Stomach (tissue), 9 donors: Measurements from ENCODE around the gene LHFPL5. TPM values are rescaled to one million over a fixed set of nuclear protein-coding genes. Genes with fewer than 3 reads are reported as not detected.

Experiments used
- DNase-seq, 2 donors: peaks; one replicate each; pipeline versions ENCODE4 v3.0.0 to v3.0.0-alpha.2; 2013 to 2019
- H3K27ac ChIP-seq, 5 donors: fragments of 200-600 bp in 4 of 5; sonication (generic) in 4 of 5; one replicate each; pipeline ENCODE4 v1.5.1; 2013 to 2019; ENCODE audit warnings: mild to moderate bottlenecking in 1 of 5, moderate library complexity in 1 of 5
- H3K27me3 ChIP-seq, 3 donors: fragments of 200-600 bp; sonication (generic); one replicate each; pipeline ENCODE4 v1.5.1; 2017 to 2019; ENCODE audit warnings: mixed run types in 1 of 3
- H3K36me3 ChIP-seq, 4 donors: fragments of 200-600 bp; sonication (generic); 1 replicate in 3 of 4; 2 replicates in 1 of 4; pipeline ENCODE4 v1.5.1; 2016 to 2019
- H3K4me1 ChIP-seq, 4 donors: fragments of 200-600 bp; sonication (generic); one replicate each; pipeline ENCODE4 v1.5.1; 2016 to 2019
- H3K4me3 ChIP-seq, 4 donors: fragments of 200-600 bp; sonication (generic) in 3 of 4; one replicate each; pipeline ENCODE4 v1.5.1; 2016 to 2019; ENCODE audit warnings: mild to moderate bottlenecking in 1 of 4
- H3K9me3 ChIP-seq, 4 donors: fragments of 200-600 bp; sonication (generic); one replicate each; pipeline ENCODE4 v1.5.1; 2016 to 2019
- EP300 ChIP-seq: sonication (generic); formaldehyde crosslinking; IDR thresholded peaks from one replicate; pipeline ENCODE4 v1.6.1; 2017; ENCODE audit warnings: antibody characterized with exemption
- POLR2A ChIP-seq, 4 donors: fragments of 450-650 bp; IDR thresholded peaks; one replicate each; pipeline ENCODE4 v1.6.1; 2016; ENCODE audit warnings: antibody characterized with exemption in 4 of 4, control low read depth in 2 of 4, mild to moderate bottlenecking in 1 of 4, moderate library complexity in 1 of 4
- POLR2AphosphoS5 ChIP-seq, 3 donors: sonication (generic); formaldehyde crosslinking; IDR thresholded peaks; one replicate each; pipeline ENCODE4 v1.6.1; 2016; ENCODE audit warnings: antibody characterized with exemption in 3 of 3
- WGBS, 5 donors: extraction: QIAGEN DNeasy Blood & Tissue Kit in 3 of 5; methylation state at CpG; one replicate each; pipeline versions ENCODE4 v1.1.5 to v1.1.7; 2013 to 2018; 5-methylcytosine and 5-hydroxymethylcytosine counted together
- intact Hi-C: fragments of 100-400 bp; cut with DNase I; formaldehyde crosslinking; loops from one replicate; pipeline ENCODE4 v1.15.1; 2023; ENCODE audit warnings: low total_unique reads
- polyA plus RNA-seq, 3 donors: library from polyadenylated mRNA; stranded (reverse); fragments of 200-250 nt; gene quantifications; one replicate each; pipeline ENCODE4 v1.2.3, GENCODE V29; 2013
- total RNA-seq, 5 donors: library from RNA; depleted of rRNA; stranded (reverse); fragments of >200 nt; gene quantifications; one replicate each; pipeline versions ENCODE4 v1.1.0 to v1.2.3, GENCODE V29; 2014 to 2016
- TF ChIP-seq, protein P1 (sequence below), 7 experiments: fragments of 450-650 bp in 4 of 7; fragments of 200-600 bp in 3 of 7; sonication (generic) in 3 of 7; IDR thresholded peaks; one replicate each; pipeline ENCODE4 v1.5.1; 2016 to 2019; ENCODE audit warnings: antibody characterized with exemption in 7 of 7, control low read depth in 2 of 7, mild to moderate bottlenecking in 1 of 7
- donor health status: healthy with polysubstance abuse.
- donor health status: Bipolar disorder and iron deficiency.
- donor health status: healthy.

Gene LHFPL5
- total and polyA plus RNA-seq, 8 donors, result not detected

GRCh38 chr6:35798706-35799105, 6.4 kb upstream of the LHFPL5 start:
- Histone ChIP-seq H3K27me3 (peaks cover 0 to 17% (median 0%) of the 10 kb centered on the region in 3 donors), H3K9me3 (no peaks in the 10 kb centered on the region), H3K4me3 (no peak overlapping the region), H3K4me1 (no peaks in the 10 kb centered on the region), H3K27ac (no peak overlapping the region), H3K36me3 (no peaks in the 10 kb centered on the region)
- DNase-seq, result no peak
- TF ChIP-seq, protein P1, sequence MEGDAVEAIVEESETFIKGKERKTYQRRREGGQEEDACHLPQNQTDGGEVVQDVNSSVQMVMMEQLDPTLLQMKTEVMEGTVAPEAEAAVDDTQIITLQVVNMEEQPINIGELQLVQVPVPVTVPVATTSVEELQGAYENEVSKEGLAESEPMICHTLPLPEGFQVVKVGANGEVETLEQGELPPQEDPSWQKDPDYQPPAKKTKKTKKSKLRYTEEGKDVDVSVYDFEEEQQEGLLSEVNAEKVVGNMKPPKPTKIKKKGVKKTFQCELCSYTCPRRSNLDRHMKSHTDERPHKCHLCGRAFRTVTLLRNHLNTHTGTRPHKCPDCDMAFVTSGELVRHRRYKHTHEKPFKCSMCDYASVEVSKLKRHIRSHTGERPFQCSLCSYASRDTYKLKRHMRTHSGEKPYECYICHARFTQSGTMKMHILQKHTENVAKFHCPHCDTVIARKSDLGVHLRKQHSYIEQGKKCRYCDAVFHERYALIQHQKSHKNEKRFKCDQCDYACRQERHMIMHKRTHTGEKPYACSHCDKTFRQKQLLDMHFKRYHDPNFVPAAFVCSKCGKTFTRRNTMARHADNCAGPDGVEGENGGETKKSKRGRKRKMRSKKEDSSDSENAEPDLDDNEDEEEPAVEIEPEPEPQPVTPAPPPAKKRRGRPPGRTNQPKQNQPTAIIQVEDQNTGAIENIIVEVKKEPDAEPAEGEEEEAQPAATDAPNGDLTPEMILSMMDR (IDR thresholded peaks at IDR 0.05), result no peak
- TF ChIP-seq POLR2AphosphoS5 (IDR thresholded peaks at IDR 0.05), result no peak
- TF ChIP-seq POLR2A (IDR thresholded peaks at IDR 0.05), result no peak
- no peak for TF ChIP-seq EP300
- intact Hi-C loops, result no loop called here
- 62 to 74% (median 69%) methylated on average over 5 of the region's 5 CpGs for WGBS, 5 donors

DNA sequence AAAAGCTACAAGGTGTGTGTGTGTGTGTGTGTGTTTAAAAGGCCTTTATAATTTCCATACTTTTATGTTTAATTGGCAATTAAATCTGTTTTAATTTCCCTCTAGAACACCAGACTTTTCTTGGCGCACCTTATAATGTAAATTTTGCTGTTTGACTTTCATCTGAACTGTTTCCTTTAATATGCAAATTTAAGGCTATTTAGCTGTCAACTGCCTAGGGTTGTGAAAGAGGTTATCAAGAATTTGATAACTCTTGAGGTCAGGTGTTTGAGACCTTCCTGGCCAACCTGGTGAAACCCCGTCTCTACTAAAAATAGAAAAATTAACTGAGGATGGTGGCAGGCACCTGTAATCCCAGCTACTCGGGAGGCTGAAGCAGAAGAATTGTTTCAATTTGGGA, 4.0 kb upstream of the LHFPL5 start:
- intact Hi-C loops, result no loop called here
- Histone ChIP-seq H3K27me3 (peaks cover 0 to 33% (median 11%) of the 10 kb centered on the region in 3 donors), H3K36me3 (no peaks in the 10 kb centered on the region), H3K27ac (no peak overlapping the region), H3K4me1 (peaks cover 0 to 9% (median 8%) of the 10 kb centered on the region in 4 donors), H3K9me3 (no peaks in the 10 kb centered on the region), H3K4me3 (no peak overlapping the region)
- WGBS, 5 donors, result 23 to 49% (median 35%) methylated on average over 3 of the region's 3 CpGs
- TF ChIP-seq POLR2A (IDR thresholded peaks at IDR 0.05) (no peak), EP300 (no peak), POLR2AphosphoS5 (IDR thresholded peaks at IDR 0.05) (no peak)
- TF ChIP-seq, protein P1 (IDR thresholded peaks at IDR 0.05), result no peak
- no peak for DNase-seq

- no peak overlapping the region for H3K27ac ChIP-seq
- peaks cover 0 to 15% (median 8%) of the 10 kb centered on the region in 4 donors for H3K4me1 ChIP-seq
- TF ChIP-seq POLR2A (IDR thresholded peaks at IDR 0.05), result no peak
- TF ChIP-seq, protein P1 (IDR thresholded peaks at IDR 0.05), result no peak
- TF ChIP-seq POLR2AphosphoS5 (IDR thresholded peaks at IDR 0.05), result no peak
- no peak for TF ChIP-seq EP300
- no peak for DNase-seq
- intact Hi-C loops, result no loop called here
- H3K27me3 ChIP-seq, result peaks cover 0 to 54% (median 12%) of the 10 kb centered on the region in 3 donors
- H3K36me3 ChIP-seq, result no peaks in the 10 kb centered on the region
- no peak overlapping the region for H3K4me3 ChIP-seq
- H3K9me3 ChIP-seq, result no peaks in the 10 kb centered on the region
- WGBS, 5 donors, result 52 to 67% (median 62%) methylated on average over 3 of the region's 3 CpGs
These were observed 3.5 kb downstream of the LHFPL5 start for GRCh38 chr6:35808688-35809087.

- no peaks in the 10 kb centered on the region for H3K9me3 ChIP-seq
- WGBS, 5 donors, result 78 to 86% (median 79%) methylated on average over 5 of the region's 5 CpGs
- intact Hi-C loops, result no loop called here
- no peak overlapping the region for H3K27ac ChIP-seq
- H3K4me3 ChIP-seq, result no peak overlapping the region
- no peaks in the 10 kb centered on the region for H3K36me3 ChIP-seq
- peaks cover 0 to 15% (median 7%) of the 10 kb centered on the region in 4 donors for H3K4me1 ChIP-seq
- no peak for TF ChIP-seq POLR2AphosphoS5 (IDR thresholded peaks at IDR 0.05)
- TF ChIP-seq EP300, result no peak
- TF ChIP-seq, protein P1 (IDR thresholded peaks at IDR 0.05), result no peak
- no peak for TF ChIP-seq POLR2A (IDR thresholded peaks at IDR 0.05)
- no peak for DNase-seq
- peaks cover 0 to 54% (median 12%) of the 10 kb centered on the region in 3 donors for H3K27me3 ChIP-seq
These were observed 4.7 kb downstream of the LHFPL5 start for GRCh38 chr6:35809809-35810208.
